ENCODE measurements around the gene PDE4D.

DNA sequence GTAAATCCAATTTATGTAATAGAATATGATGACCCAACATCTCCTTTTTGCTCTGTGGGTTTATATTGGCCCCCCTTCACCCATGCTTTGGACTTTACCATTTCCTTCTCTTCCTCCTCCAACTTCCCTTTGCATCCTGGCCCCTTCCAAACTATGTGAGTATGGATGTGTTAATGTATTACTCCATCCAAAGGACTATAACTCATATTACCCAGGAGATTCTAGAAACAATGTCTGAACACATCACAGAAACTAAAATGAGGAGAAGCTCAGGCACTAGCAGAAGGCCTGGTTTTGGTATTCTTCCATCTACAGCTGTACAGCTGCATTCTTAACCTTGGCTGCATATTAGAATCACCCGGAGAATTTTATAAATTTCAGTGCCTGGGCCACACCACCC lies 110.7 kb downstream of the PDE4D start:
- TF ChIP-seq, protein P1, sequence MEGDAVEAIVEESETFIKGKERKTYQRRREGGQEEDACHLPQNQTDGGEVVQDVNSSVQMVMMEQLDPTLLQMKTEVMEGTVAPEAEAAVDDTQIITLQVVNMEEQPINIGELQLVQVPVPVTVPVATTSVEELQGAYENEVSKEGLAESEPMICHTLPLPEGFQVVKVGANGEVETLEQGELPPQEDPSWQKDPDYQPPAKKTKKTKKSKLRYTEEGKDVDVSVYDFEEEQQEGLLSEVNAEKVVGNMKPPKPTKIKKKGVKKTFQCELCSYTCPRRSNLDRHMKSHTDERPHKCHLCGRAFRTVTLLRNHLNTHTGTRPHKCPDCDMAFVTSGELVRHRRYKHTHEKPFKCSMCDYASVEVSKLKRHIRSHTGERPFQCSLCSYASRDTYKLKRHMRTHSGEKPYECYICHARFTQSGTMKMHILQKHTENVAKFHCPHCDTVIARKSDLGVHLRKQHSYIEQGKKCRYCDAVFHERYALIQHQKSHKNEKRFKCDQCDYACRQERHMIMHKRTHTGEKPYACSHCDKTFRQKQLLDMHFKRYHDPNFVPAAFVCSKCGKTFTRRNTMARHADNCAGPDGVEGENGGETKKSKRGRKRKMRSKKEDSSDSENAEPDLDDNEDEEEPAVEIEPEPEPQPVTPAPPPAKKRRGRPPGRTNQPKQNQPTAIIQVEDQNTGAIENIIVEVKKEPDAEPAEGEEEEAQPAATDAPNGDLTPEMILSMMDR (IDR thresholded peaks at IDR 0.05) = no peak
- no peak for TF ChIP-seq POLR2A (IDR thresholded peaks at IDR 0.05)
